Measurements from ENCODE around the gene GSAP.

Gene GSAP

GRCh38 chr7:77330169-77330882 lies 85.8 kb downstream of the GSAP start:
- in situ Hi-C loops (cut with MboI; ENCODE audit: low sequenced_read_pairs) = no loop called here

- in situ Hi-C loops (cut with MboI; ENCODE audit: low sequenced_read_pairs) = no loop called here
These were observed 86.5 kb downstream of the GSAP start for GRCh38 chr7:77329466-77330168.

- in situ Hi-C loops (cut with MboI; ENCODE audit: low sequenced_read_pairs) = no loop called here
These were observed 87.5 kb downstream of the GSAP start for GRCh38 chr7:77328669-77329068.

DNA sequence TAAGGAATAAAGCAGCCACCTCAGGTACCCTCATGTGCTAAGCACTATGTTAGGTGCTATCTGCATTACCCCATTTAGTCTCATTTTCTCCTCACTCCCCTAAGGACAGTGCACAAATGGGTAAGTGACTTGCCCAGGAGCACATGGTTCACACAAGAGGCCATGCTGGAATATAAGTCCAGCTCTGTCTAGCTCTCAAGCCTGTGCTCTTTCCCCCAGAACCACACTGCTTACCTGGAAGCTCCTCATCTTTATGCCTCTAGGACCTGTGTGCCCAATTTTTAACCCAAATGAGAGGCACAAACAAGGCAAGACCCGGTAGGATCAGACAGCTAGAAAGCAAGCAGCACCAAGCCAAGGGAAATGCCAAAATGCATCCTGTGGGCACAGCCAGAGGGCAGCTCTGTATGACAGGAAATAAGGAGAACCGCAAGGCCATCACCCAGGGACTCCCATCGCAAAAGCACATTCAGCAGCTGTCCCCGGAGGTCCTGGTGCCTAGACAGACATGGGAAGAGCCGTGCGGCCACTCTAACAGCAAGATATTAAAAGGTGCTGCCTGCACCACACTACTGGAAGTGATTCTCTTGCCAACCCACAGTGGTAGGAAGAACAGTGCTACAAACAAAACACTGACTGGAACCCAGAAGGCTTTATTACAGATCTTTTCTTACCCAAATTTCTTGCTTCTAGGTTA lies 88.1 kb downstream of the GSAP start:
- in situ Hi-C loops (cut with MboI; ENCODE audit: low sequenced_read_pairs) = no loop called here

GRCh38 chr7:77327067-77327931 lies 88.8 kb downstream of the GSAP start:
- in situ Hi-C loops (cut with MboI; ENCODE audit: low sequenced_read_pairs) = no loop called here

DNA sequence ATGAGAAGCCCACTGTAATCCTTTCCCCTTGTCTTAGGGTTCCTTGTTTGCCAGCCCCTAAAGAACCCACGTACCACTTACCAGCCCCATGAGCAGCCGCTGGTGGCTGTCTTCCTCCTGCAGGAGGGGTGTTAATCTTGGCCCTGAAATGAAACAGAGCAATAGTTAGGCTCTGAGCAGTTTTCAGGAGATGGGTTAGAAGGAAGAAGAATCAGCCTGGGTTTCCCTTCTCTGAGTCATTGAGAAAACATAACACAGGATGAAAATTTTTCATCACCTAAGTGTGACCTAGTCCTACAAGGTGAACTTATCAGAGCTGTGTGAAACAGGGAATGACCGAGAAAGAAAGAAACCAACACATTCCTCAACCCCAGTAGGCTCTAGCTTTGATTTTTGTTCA lies 90.0 kb downstream of the GSAP start:
- in situ Hi-C loops (cut with MboI; ENCODE audit: low sequenced_read_pairs) = no loop called here

GRCh38 chr7:77321300-77321699 lies 94.8 kb downstream of the GSAP start:
- in situ Hi-C loops (cut with MboI; ENCODE audit: low sequenced_read_pairs) = no loop called here

DNA sequence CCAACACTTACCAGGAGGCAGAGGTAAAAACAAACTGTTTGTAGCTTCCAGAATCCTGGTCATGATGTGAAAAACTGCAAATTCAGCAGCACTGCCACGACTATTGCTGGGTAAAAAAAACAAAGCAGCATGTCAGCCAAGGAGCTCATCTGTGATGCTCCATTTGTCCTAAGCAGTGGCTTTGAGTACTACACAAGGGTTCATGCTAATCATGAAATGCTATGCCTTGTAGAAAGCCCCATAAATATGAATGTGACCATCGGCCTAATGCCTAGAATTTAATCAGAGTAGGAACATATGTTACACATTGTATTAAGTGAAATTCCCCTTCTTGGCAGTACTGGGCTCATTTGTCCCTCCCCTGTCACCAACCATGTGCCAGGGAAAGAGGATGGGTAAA lies 95.4 kb downstream of the GSAP start:
- in situ Hi-C loops (cut with MboI; ENCODE audit: low sequenced_read_pairs) = no loop called here

GRCh38 chr7:77320137-77320536 lies 96.0 kb downstream of the GSAP start:
- in situ Hi-C loops (cut with MboI; ENCODE audit: low sequenced_read_pairs) = no loop called here

DNA sequence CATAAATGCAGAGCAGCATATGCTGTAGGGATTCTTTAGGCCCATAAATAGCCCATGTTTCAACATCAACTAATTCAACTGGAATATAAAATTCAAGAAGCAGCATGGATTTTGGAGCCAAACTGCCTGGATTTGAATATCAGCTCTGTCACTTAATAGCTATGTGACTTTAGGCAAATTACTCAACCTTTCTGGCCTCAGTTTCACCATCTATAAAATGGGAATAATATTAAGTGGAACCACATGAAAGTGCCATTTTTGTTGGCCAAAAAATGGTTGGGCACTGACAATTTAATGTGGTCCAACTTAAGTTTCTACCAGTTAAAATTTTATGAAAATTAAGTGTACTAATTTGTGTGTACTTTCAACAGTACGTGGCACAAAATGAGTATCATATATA lies 98.1 kb downstream of the GSAP start:
- in situ Hi-C loops (cut with MboI; ENCODE audit: low sequenced_read_pairs) = no loop called here

DNA sequence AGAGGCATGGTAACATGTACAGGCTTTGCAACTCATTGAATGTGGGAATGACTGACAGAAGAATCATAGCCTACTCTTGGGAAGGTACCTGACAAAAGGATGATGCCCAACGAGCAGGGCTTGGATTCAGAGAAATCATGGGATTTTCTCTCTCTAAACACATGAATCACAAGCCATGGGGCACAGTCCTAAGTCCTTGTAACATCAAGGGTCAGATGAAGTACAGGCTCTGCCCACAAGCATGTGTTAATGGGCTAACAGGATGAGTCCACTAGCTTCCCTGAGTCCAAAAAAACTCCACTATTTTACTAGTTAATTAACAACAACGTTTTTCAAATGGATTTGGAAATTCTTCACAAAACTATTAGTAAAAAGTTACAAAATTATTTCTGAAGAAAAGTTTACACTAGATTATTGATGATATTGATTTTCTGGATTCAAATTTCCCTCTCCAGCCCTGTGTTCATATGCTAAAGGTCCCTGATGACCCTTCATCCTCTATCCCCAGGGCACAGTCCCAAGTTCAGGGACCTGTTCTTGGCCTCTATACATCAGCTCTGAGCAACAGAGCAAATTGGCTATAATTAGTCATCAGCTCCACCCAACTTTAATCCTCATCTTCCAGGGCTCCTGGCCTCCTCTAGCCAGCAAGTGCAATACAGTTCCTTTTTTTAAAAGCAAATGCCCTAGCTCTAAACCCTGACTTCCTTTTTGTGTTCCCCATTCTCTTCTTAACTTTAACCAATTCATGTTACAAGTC lies 99.8 kb downstream of the GSAP start:
- in situ Hi-C loops (cut with MboI; ENCODE audit: low sequenced_read_pairs) = no loop called here

DNA sequence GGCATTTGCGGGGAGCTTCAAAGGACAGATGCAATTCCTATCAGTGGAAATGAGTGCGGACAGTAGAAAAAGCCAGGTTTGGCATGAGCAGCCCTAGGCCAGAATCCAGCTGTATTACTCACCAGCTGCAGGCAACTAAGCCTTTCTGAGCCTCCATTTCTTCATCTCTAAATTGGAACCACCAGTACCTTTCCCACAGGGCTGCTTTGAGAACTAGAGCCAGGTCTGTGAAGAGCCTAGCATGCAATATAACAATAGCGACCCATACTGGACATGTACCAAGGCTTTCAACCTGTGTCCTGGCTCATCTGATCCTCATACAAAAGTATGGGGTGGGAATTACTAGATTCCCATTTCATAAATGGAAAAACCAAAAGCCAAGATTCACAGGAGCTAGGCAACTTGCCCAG lies 101.0 kb downstream of the GSAP start:
- in situ Hi-C loops (cut with MboI; ENCODE audit: low sequenced_read_pairs) = no loop called here

GRCh38 chr7:77313876-77314480 lies 102.2 kb downstream of the GSAP start:
- in situ Hi-C loops (cut with MboI; ENCODE audit: low sequenced_read_pairs) = no loop called here

DNA sequence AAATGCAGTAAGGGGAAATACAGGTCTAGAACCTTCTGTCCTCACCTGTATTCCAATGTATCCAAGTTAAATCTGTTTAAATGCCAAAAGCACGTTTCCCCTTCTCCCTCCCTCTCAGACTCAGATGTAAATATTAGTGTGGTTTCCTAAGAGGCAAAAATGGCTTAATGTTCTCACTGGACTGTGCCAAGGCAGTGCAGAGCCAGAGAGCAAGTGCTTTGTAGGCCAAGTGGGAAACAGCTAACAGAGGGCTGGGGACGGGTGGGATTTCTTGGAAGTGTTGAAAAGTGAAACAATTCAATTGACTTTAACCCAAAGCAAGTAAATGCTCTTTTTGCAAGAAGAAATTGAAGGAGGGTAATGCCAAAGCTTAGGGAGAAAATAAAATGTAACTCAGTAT lies 103.1 kb downstream of the GSAP start:
- in situ Hi-C loops (cut with MboI; ENCODE audit: low sequenced_read_pairs) = no loop called here

DNA sequence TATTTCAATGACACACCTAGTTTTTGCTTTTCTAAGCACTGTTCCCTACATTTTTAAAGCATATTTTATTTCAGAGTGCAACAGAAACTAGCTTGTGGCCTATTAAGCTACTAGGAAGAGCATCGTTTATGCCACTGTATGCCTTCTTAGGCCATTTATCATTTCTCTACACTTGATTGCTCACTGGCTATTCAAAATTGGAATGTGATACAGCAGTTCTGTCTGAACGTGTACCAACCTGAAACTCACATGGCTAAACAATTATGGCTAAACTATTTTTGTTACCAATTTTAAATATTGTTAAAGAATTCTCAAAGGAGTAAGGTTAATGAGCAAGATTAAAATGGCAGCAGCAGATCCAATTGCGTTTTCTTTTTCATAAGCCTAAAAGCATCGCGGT lies 105.2 kb downstream of the GSAP start:
- in situ Hi-C loops (cut with MboI; ENCODE audit: low sequenced_read_pairs) = no loop called here

DNA sequence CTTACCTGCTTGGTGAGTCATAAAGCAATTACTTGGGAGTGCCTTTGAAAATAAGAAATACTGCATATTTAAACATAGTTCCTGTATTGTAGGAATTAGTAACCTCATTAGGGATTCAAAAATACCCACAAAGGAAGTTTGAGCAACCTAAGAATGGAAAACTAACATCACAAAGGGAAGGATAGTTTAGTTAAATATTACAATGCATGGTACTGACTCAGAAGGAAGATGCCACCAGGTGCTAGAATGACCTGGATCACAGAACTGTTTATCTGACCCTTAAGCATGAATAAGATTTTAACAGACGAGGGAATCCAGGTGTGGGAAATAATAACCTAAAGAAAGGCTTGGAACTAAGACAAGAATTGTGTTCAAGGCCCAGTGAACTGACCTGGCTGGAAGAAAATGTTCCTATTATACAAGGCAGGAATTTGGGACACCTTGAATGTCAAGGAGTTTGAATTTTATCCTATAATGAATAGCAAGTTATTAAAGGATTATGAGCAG lies 106.4 kb downstream of the GSAP start:
- in situ Hi-C loops (cut with MboI; ENCODE audit: low sequenced_read_pairs) = no loop called here

- in situ Hi-C loops (cut with MboI; ENCODE audit: low sequenced_read_pairs) = no loop called here
These were observed 107.4 kb downstream of the GSAP start for GRCh38 chr7:77308792-77309191.

- in situ Hi-C loops (cut with MboI; ENCODE audit: low sequenced_read_pairs) = no loop called here
These were observed 109.7 kb downstream of the GSAP start for GRCh38 chr7:77306231-77307067.

- in situ Hi-C loops (cut with MboI; ENCODE audit: low sequenced_read_pairs) = no loop called here
These were observed 120.6 kb downstream of the GSAP start for GRCh38 chr7:77295549-77295948.

Data from hTERT RPE-1 (cell line).